GM20000 (cell line): ENCODE data around the gene ILKAP.

Experiments used
- DNase-seq: peaks from one replicate; pipeline ENCODE4 v3.0.0; 2012; ENCODE audit warnings: low spot score
- TF ChIP-seq, protein P1 (sequence below): IDR thresholded peaks from 2 replicates; pipeline ENCODE4 v1.5.1; 2012; ENCODE audit warnings: mild to moderate bottlenecking, control low read depth; ENCODE audit errors: extremely low read depth, missing control alignments

The ILKAP gene

DNA sequence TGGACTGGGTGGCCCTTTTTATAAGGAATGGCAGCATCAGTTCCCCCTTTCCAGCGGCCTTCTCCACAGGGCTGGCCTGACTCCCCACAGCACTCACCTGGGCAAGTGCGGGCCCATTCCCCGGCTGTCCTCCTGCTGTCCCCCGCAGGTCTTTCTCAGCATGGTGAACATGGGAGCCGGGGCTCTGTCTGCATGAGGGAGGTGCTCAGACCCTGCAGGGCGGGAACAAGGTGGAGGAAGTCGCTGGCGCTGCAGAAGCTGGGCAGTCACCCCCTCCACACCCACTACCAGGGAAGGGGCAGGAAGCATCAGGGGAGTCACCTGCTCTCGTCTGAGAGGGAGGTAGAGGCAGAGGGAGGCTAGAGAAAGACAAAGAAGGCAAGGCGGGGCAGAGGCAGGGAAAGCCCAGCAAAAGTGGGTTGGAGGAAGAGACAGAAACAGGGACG, 24.1 kb upstream of the ILKAP start:
- DNase-seq = no peak
- TF ChIP-seq, protein P1, sequence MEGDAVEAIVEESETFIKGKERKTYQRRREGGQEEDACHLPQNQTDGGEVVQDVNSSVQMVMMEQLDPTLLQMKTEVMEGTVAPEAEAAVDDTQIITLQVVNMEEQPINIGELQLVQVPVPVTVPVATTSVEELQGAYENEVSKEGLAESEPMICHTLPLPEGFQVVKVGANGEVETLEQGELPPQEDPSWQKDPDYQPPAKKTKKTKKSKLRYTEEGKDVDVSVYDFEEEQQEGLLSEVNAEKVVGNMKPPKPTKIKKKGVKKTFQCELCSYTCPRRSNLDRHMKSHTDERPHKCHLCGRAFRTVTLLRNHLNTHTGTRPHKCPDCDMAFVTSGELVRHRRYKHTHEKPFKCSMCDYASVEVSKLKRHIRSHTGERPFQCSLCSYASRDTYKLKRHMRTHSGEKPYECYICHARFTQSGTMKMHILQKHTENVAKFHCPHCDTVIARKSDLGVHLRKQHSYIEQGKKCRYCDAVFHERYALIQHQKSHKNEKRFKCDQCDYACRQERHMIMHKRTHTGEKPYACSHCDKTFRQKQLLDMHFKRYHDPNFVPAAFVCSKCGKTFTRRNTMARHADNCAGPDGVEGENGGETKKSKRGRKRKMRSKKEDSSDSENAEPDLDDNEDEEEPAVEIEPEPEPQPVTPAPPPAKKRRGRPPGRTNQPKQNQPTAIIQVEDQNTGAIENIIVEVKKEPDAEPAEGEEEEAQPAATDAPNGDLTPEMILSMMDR = no peak

DNA sequence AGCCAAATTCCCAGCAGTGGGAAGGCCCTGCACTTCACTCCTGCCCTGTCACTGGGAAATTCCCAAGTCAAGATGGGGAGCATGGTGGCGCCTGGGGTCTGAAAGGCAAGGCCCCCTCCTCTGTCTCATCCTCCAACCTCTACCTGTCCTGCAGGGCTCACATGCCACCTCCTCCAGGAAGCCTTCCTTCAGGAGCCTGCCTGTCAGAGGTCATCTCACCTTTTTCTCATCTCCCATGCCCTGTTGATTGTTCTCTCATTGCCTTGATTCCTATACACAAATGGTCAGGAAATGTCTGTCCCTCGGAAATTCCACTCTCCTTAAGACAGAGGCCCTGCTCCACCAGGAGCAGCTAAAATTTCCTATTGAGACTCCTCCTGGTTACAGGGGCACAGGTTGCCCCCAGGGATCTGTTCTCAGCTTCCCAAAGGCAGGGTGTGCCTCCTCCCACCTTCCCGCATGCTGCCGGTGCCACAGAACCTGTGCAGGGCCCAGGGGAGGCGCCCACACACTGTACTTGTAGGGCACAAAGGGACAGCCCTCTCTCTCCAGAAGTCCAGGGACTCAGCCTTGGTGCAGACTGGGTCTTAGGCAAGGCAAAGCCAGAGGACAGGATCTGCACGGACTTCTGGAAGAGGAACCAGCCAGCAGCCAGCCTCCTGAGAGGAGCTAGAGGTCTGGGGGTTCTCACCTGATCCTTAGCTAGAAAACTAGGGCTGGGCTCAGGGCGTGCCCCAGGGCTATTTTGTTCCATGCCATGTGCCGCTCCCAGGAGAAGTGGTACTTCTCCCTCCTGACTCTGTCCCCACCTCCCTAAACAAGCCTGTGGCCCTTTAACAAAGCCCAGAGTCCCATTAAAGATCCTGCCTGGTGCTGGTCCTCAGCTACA, 23.4 kb upstream of the ILKAP start:
- TF ChIP-seq, protein P1 = no peak

GRCh38 chr2:238225911-238226697, 22.6 kb upstream of the ILKAP start:
- DNase-seq = no peak
- TF ChIP-seq, protein P1 = no peak

More for the DNA sequence above, 23.4 kb upstream of the ILKAP start:
- no peak for DNase-seq

GRCh38 chr2:238225121-238225520, 21.6 kb upstream of the ILKAP start:
- no peak for DNase-seq
- TF ChIP-seq, protein P1 = no peak

DNA sequence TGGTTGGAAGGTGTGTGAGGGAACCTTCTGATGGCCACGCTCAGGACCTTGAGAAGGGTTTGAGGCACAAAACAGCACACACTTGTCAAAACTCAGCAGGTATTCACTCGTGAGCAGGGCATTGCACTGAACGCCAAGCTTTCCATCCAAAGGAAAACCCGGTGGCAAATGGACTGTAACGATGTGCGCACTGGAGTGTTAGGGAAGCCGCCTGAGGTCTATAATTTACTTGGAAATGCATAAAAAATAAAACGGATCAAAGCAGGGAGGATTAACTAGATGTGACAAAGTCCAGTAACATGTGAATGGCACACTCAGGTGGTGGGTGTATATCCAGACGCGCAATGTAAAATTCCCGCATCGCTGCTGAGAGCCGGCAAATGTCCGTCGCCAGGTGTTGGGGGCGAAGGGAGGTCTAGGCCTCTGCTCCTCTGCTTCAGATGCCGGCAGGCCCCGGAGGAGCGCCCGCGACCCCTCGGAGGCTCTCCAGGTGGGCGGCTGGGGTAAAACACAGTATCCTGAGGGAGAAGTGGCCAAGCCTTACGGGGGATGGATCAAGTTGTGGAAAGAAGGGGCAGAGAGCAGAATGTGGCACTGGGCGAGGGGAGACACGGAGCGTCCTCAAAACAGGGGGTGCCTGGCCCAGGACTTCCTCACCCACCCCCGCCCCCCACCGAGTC, 21.0 kb upstream of the ILKAP start:
- no peak for DNase-seq
- TF ChIP-seq, protein P1 = no peak

DNA sequence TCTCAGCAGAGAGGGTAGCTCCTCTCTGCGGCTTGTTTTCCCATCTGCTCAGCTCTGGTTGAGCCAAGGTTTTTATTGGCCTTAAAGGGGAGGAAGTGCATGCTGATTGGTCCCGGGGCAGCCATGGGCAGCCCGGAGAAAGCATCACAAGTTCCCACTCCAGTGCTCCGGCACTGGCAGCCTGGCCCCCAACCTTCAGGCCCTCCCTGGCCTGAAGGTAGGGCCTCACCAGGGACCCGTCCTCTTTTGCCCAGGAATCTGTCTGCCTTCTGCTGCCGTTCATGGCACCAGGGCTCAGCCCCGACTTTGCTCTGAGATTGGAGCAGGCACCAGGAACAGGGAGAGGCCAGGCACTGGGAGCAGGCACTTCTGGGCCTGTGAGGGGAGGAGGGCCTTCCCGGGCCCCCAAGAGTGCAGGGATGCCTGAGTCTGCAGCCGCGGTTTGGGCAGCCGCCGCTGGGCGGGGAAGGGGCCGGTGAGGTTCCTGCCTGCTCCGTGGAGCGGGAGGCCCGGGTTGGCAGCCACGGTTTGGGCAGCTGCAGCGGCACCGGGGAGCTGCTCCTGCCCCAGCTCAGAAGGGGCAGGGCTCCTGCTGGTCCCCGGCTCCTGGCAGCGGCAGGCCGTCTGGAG, 17.5 kb upstream of the ILKAP start:
- peak; percentile 68 for DNase-seq
- TF ChIP-seq, protein P1 = no peak
